Endothelial cell of umbilical vein (primary cell): ENCODE results near the gene TRIM16. TPM values are rescaled to one million over a fixed set of nuclear protein-coding genes. Genes with fewer than 3 reads are reported as not detected.
A peak's percentile ranks its signal among the peaks of the same experiment; 100 is the strongest.

Experiments used
- BruUV-seq: library from RNA; stranded (reverse); fragments of 400-500 nt; replicated peaks from 2 replicates; lab custom pipeline; 2021; lab: Mats Ljungman, UMichigan
- CTCF ChIA-PET: fragments of 300-600, 350-600 bp; sonication (Branson Sonifier 250); formaldehyde crosslinking; loops from one replicate; lab custom pipeline; 2021; ENCODE audit warnings: antibody characterized with exemption, inconsistent platforms; lab: Charles Lee
- POLR2A ChIA-PET: fragments of 300-600, 350-600 bp; sonication (Branson Sonifier 250); formaldehyde crosslinking; loops from one replicate; lab custom pipeline; 2021; ENCODE audit warnings: antibody characterized with exemption, inconsistent platforms; lab: Charles Lee
- DNase-seq: peaks from one replicate; pipeline ENCODE4 v3.0.0-alpha.2; 2011; ENCODE audit warnings: low read depth, low spot score
- FAIRE-seq: peaks from 2 replicates; lab custom pipeline; 2011; peaks lifted over from hg19 to GRCh38; lab: Jason Lieb, UNC
- H2AFZ ChIP-seq: 2 replicates; pipeline ENCODE4 v1.6.0; 2012; ENCODE audit warnings: low read depth, low read length, control low read depth, inconsistent platforms
- H3K27ac ChIP-seq: 2 replicates; pipeline ENCODE4 v1.5.1; 2011; ENCODE audit warnings: low read depth, mild to moderate bottlenecking, control low read depth, low read length, moderate library complexity; ENCODE audit not compliant: insufficient read depth
- H3K27me3 ChIP-seq, 2 experiments: 2 replicates each; pipeline versions ENCODE4 v1.6.0 to v1.6.1; 2011; ENCODE audit warnings: low read length in 2 of 2, mixed read lengths in 1 of 2; ENCODE audit not compliant: control insufficient read depth in 2 of 2, insufficient read depth in 2 of 2
- H3K36me3 ChIP-seq, 2 experiments: 2 replicates in 1 of 2; 3 replicates in 1 of 2; pipeline ENCODE4 v1.5.1; 2011; ENCODE audit warnings: low read length in 2 of 2, mild to moderate bottlenecking in 1 of 2, moderate library complexity in 1 of 2; ENCODE audit not compliant: control insufficient read depth in 2 of 2, insufficient read depth in 2 of 2; ENCODE audit errors: extremely low read depth in 1 of 2
- H3K4me1 ChIP-seq: 3 replicates; pipeline ENCODE4 v1.5.1; 2011; ENCODE audit warnings: mild to moderate bottlenecking, low read length; ENCODE audit not compliant: control insufficient read depth, insufficient read depth; ENCODE audit errors: extremely low read depth
- H3K4me2 ChIP-seq: 2 replicates; pipeline ENCODE4 v1.6.1; 2011; ENCODE audit warnings: low read length, control low read depth, mixed read lengths; ENCODE audit not compliant: insufficient read depth
- H3K4me3 ChIP-seq, 3 experiments: fragments of 200-600 bp in 1 of 3; sonication (generic), shearing (Covaris generic) in 1 of 3; replicated peaks in 1 of 3; 2 replicates each; pipeline ENCODE4 v1.5.1; 2011 to 2016; ENCODE audit warnings: control low read depth in 3 of 3, low read length in 3 of 3, mild to moderate bottlenecking in 2 of 3, inconsistent platforms in 1 of 3, low read depth in 1 of 3, moderate library complexity in 1 of 3; ENCODE audit not compliant: insufficient read depth in 1 of 3
- H3K79me2 ChIP-seq: 2 replicates; pipeline ENCODE4 v1.6.0; 2012; ENCODE audit warnings: low read length, inconsistent platforms; ENCODE audit not compliant: control insufficient read depth, insufficient read depth
- H3K9ac ChIP-seq: replicated peaks from 2 replicates; pipeline ENCODE3; 2011; ENCODE audit warnings: low read length, control low read depth; ENCODE audit not compliant: insufficient read depth; ENCODE audit errors: extremely low read depth
- H3K9me1 ChIP-seq: replicated peaks from 3 replicates; pipeline ENCODE4 v1.6.0; 2011; ENCODE audit warnings: mild to moderate bottlenecking, low read length; ENCODE audit not compliant: control insufficient read depth, insufficient read depth; ENCODE audit errors: extremely low read depth
- H3K9me3 ChIP-seq: replicated peaks from 2 replicates; pipeline ENCODE4 v1.5.1; 2012; ENCODE audit warnings: low read length, inconsistent platforms; ENCODE audit not compliant: control insufficient read depth, insufficient read depth
- H4K20me1 ChIP-seq: replicated peaks from 2 replicates; pipeline ENCODE3; 2011; ENCODE audit warnings: mild to moderate bottlenecking, low read length; ENCODE audit not compliant: control insufficient read depth, insufficient read depth; ENCODE audit errors: extremely low read depth
- CTCF ChIP-seq, 2 donors: IDR thresholded peaks; 1 replicate in 1 of 2; 2 replicates in 1 of 2; pipeline ENCODE4 v1.5.1; 2011; ENCODE audit warnings: low read length in 2 of 2, mild to moderate bottlenecking in 2 of 2, moderate library complexity in 2 of 2, control low read depth in 1 of 2, inconsistent platforms in 1 of 2, low read depth in 1 of 2; ENCODE audit not compliant: insufficient read depth in 1 of 2; ENCODE audit errors: extremely low read depth in 1 of 2
- EZH2 ChIP-seq: IDR thresholded peaks from 2 replicates; pipeline ENCODE4 v1.6.1; 2012; ENCODE audit warnings: borderline replicate concordance, low read depth, mild to moderate bottlenecking, moderate library complexity, low read length, inconsistent platforms; ENCODE audit not compliant: severe bottlenecking
- FOS ChIP-seq: IDR thresholded peaks from 2 replicates; pipeline ENCODE4 v1.6.1; 2011; ENCODE audit warnings: mild to moderate bottlenecking, low read length, moderate library complexity, borderline replicate concordance; ENCODE audit not compliant: insufficient read depth
- GATA2 ChIP-seq: IDR thresholded peaks from 2 replicates; pipeline ENCODE4 v1.7.0; 2011; ENCODE audit warnings: low read depth, mild to moderate bottlenecking, moderate library complexity, mixed read lengths, low read length; ENCODE audit not compliant: insufficient read length, insufficient read depth
- JUN ChIP-seq: IDR thresholded peaks from 2 replicates; pipeline ENCODE4 v1.6.1; 2011; ENCODE audit warnings: borderline replicate concordance, low read depth; ENCODE audit not compliant: insufficient read length, insufficient read depth
- MAX ChIP-seq: IDR thresholded peaks from 2 replicates; pipeline ENCODE4 v1.6.1; 2011; ENCODE audit not compliant: insufficient read depth, insufficient read length
- MYC ChIP-seq: IDR thresholded peaks from one replicate; pipeline ENCODE4 v1.6.1; 2011; ENCODE audit warnings: mild to moderate bottlenecking, low read depth, low read length
- POLR2A ChIP-seq: IDR thresholded peaks from 2 replicates; pipeline ENCODE4 v1.6.1; 2012; ENCODE audit warnings: low read depth, mild to moderate bottlenecking, control low read depth, low read length
- POLR2AphosphoS5 ChIP-seq: IDR thresholded peaks from 2 replicates; pipeline ENCODE4 v1.6.1; 2012; ENCODE audit warnings: low read depth, mild to moderate bottlenecking, control low read depth, low read length, moderate library complexity; ENCODE audit not compliant: insufficient read depth
- dilution Hi-C: fragments of 300-500 bp; cut with MboI; formaldehyde crosslinking; loops from one replicate; pipeline ENCODE4 v1.15.0; 2019; ENCODE audit warnings: low sequenced_read_pairs; ENCODE audit not compliant: extremely low pct_ligation_motif_present
- intact Hi-C: fragments of 100-400 bp; cut with micrococcal nuclease; formaldehyde crosslinking; loops from one replicate; pipeline ENCODE4 v1.10.0; 2022
- polyA plus RNA-seq, 4 experiments: library from polyadenylated mRNA; depleted of rRNA in 3 of 4; stranded (reverse) in 3 of 4; unstranded in 1 of 4; fragments of >200 nt; gene quantifications; 2 replicates each; pipeline versions ENCODE4 v1.2.1 to v1.2.3, GENCODE V29; 2011 to 2012; ENCODE audit warnings: missing spikeins in 1 of 4
- total RNA-seq: library from RNA; stranded (reverse); gene quantifications from 2 replicates; pipeline ENCODE4 v1.2.3, GENCODE V29; 2021

TRIM16 gene
- total and polyA plus RNA-seq, 2 donors (not counting 3 experiments of a cell fraction or from before 2014, with no cell fraction given): 41.7 to 50.3 TPM

- H3K79me2 ChIP-seq: no peaks in the 10 kb centered on the region
- H2AFZ ChIP-seq: no peak overlapping the region
- H3K9ac ChIP-seq: no peak overlapping the region
- H3K9me3 ChIP-seq: no peaks in the 10 kb centered on the region
- no TSS peak for BruUV-seq
- H3K4me1 ChIP-seq: peaks cover 13% of the 10 kb centered on the region
- ChIA-PET CTCF (no interaction called here), POLR2A (no interaction called here)
- dilution Hi-C loops: no loop called here
- no peak overlapping the region for H3K4me3 ChIP-seq
- H3K27ac ChIP-seq: peak overlapping the region; percentile 42
- FAIRE-seq (peak; percentile 67), DNase-seq (peak; percentile 86)
- intact Hi-C loops: no loop called here
- H4K20me1 ChIP-seq: no peaks in the 10 kb centered on the region
- H3K9me1 ChIP-seq: no peaks in the 10 kb centered on the region
- no peaks in the 10 kb centered on the region for H3K36me3 ChIP-seq
- no peak overlapping the region for H3K4me2 ChIP-seq
- no peaks in the 10 kb centered on the region for H3K27me3 ChIP-seq
- TF ChIP-seq JUN: no peak
- no peak for TF ChIP-seq FOS
- no peak for TF ChIP-seq POLR2AphosphoS5
- no peak for TF ChIP-seq GATA2
- no peak for TF ChIP-seq EZH2
- TF ChIP-seq CTCF (IDR thresholded peaks at IDR 0.05; ENCODE audit: extremely low read depth in 1 of 2, insufficient read depth in 1 of 2, low read depth in 1 of 2, low read length in 2 of 2): no peak
- no peak for TF ChIP-seq MYC
- TF ChIP-seq POLR2A: no peak
- no peak for TF ChIP-seq MAX
These were observed 24.0 kb downstream of the TRIM16 start for GRCh38 chr17:15660077-15660476.
